Transverse colon (tissue), 3 donors: Measurements from ENCODE around the gene BTN3A1.

Source experiments
- CTCF ChIP-seq, 5 experiments: fragments of 200-600 bp in 3 of 5; fragments of 450-650 bp in 2 of 5; sonication (generic) in 3 of 5; IDR thresholded peaks; 1 replicate in 2 of 5; 2 replicates in 3 of 5; pipeline ENCODE4 v1.5.1; 2016 to 2017; ENCODE audit warnings: antibody characterized with exemption in 5 of 5, inconsistent platforms in 3 of 5, mild to moderate bottlenecking in 2 of 5, moderate library complexity in 1 of 5
- EP300 ChIP-seq: sonication (generic); formaldehyde crosslinking; IDR thresholded peaks from one replicate; pipeline ENCODE4 v1.6.1; 2017; ENCODE audit warnings: antibody characterized with exemption, low read depth

- TF ChIP-seq EP300: no peak
- no peak for TF ChIP-seq CTCF (IDR thresholded peaks at IDR 0.05)
Observed at GRCh38 chr6:26464014-26464413, 61.9 kb downstream of the BTN3A1 start.
